ENCODE measurements around the gene ALDH3B2.

- TF ChIP-seq POLR2A (IDR thresholded peaks at IDR 0.05; ENCODE audit: low read depth, low read length) (no peak), POLR2AphosphoS5 (IDR thresholded peaks at IDR 0.05; ENCODE audit: low read depth, low read length) (no peak), TAF1 (IDR thresholded peaks at IDR 0.05; ENCODE audit: borderline replicate concordance, low read depth, low read length) (no peak)
These were observed 25.7 kb upstream of the ALDH3B2 start for GRCh38 chr11:67700141-67700540.

Measured in GM12892 (cell line).